GM12874 (cell line): ENCODE measurements around the gene UTP18.

Experiments
- CTCF ChIP-seq: IDR thresholded peaks from 2 replicates; pipeline ENCODE4 v1.5.1; 2011; ENCODE audit warnings: low read depth, mild to moderate bottlenecking, control low read depth, low read length, moderate library complexity; ENCODE audit not compliant: insufficient read depth

UTP18 gene

GRCh38 chr17:51325471-51325870, 65.1 kb downstream of the UTP18 start:
- no peak for TF ChIP-seq CTCF

GRCh38 chr17:51335006-51335590, 74.8 kb downstream of the UTP18 start:
- TF ChIP-seq CTCF: no peak

- no peak for TF ChIP-seq CTCF
Measured at GRCh38 chr17:51335883-51336822, 75.8 kb downstream of the UTP18 start.

GRCh38 chr17:51341457-51341856, 81.1 kb downstream of the UTP18 start:
- no peak for TF ChIP-seq CTCF

GRCh38 chr17:51342257-51342656, 81.9 kb downstream of the UTP18 start:
- no peak for TF ChIP-seq CTCF

- no peak for TF ChIP-seq CTCF
Measured at GRCh38 chr17:51344532-51344931, 84.2 kb downstream of the UTP18 start.

GRCh38 chr17:51346218-51346982, 86.1 kb downstream of the UTP18 start:
- no peak for TF ChIP-seq CTCF
